Brain microvascular endothelial cell (primary cell): Measurements from ENCODE around the gene PARP16.

Source experiments
- DNase-seq: peaks from one replicate; pipeline ENCODE4 v3.0.0-alpha.2; 2020
- H3K27ac ChIP-seq: fragments of 250-450 bp; sonication (Bioruptor Pico); 2 replicates; pipeline ENCODE4 v1.5.1; 2020; ENCODE audit warnings: mild to moderate bottlenecking, moderate library complexity
- H3K27me3 ChIP-seq: fragments of 250-450 bp; sonication (Bioruptor Pico); replicated peaks from 2 replicates; pipeline ENCODE4 v1.5.1; 2020; ENCODE audit warnings: mild to moderate bottlenecking
- H3K36me3 ChIP-seq: fragments of 250-450 bp; sonication (Bioruptor Pico); replicated peaks from 2 replicates; pipeline ENCODE4 v1.5.1; 2020; ENCODE audit warnings: mild to moderate bottlenecking
- H3K4me3 ChIP-seq: 2 replicates; pipeline ENCODE4 v1.5.1; 2011; ENCODE audit warnings: low read depth, mild to moderate bottlenecking, control low read depth, low read length, moderate library complexity
- in situ Hi-C: cut with HindIII; loops from 2 replicates; pipeline ENCODE4 v1.10.0; 2017; ENCODE audit warnings: low sequenced_read_pairs, low pct_ligation_motif_present
- TF ChIP-seq, protein P1 (sequence below): IDR thresholded peaks from 2 replicates; pipeline ENCODE4 v1.5.1; 2011; ENCODE audit warnings: low read depth, mild to moderate bottlenecking, moderate library complexity, low read length, control low read depth, inconsistent platforms; ENCODE audit errors: missing control alignments

PARP16 gene

DNA sequence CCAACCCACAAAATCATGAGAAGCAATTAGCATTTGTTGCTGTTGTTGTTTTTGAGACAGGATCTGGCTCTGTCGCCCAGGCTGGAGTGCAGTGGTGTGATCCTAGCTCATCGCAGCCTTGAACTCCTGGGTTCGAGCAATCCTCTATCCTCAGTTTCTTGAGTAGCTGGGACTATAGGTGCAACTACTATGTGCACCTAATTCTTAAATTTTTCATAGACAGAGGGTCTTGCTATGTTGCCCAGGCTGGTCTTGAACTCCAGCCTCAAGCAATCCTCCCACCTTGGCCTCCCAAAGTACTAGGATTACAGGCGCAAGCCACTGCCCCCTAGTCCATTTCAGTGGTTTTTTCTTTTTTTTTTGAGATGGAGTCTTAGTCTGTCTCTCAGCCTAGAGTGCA lies 18.3 kb downstream of the PARP16 start:
- in situ Hi-C loops = no loop called here
- Histone ChIP-seq H3K27me3 (no peaks in the 10 kb centered on the region), H3K36me3 (no peaks in the 10 kb centered on the region), H3K27ac (no peak overlapping the region), H3K4me3 (no peak overlapping the region)
- DNase-seq = no peak
- TF ChIP-seq, protein P1, sequence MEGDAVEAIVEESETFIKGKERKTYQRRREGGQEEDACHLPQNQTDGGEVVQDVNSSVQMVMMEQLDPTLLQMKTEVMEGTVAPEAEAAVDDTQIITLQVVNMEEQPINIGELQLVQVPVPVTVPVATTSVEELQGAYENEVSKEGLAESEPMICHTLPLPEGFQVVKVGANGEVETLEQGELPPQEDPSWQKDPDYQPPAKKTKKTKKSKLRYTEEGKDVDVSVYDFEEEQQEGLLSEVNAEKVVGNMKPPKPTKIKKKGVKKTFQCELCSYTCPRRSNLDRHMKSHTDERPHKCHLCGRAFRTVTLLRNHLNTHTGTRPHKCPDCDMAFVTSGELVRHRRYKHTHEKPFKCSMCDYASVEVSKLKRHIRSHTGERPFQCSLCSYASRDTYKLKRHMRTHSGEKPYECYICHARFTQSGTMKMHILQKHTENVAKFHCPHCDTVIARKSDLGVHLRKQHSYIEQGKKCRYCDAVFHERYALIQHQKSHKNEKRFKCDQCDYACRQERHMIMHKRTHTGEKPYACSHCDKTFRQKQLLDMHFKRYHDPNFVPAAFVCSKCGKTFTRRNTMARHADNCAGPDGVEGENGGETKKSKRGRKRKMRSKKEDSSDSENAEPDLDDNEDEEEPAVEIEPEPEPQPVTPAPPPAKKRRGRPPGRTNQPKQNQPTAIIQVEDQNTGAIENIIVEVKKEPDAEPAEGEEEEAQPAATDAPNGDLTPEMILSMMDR = no peak

DNA sequence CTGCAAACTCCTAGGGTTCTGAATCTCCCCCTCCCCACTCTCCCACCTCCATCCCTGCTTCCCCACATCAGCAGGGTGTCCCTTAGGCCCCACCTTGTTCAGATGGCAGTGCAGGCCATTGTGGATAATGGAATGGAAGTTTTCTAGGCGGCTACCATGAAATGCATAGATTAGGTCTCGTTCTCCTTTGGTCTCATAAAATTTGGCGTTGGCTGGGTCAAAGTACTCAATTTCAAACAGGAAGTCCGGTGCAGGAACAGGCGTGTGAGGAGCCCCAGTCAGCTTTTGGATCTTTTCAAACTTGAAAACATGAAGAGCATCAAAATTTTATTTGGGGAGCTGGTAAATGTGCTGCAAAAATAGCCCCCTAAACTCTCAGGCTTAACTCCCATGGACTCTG lies 20.2 kb downstream of the PARP16 start:
- no peak overlapping the region for H3K27ac ChIP-seq
- H3K27me3 ChIP-seq = no peaks in the 10 kb centered on the region
- TF ChIP-seq, protein P1 = no peak
- peaks cover 2% of the 10 kb centered on the region for H3K36me3 ChIP-seq
- H3K4me3 ChIP-seq = no peak overlapping the region
- no peak for DNase-seq
- in situ Hi-C loops = no loop called here

- no peaks in the 10 kb centered on the region for H3K27me3 ChIP-seq
- TF ChIP-seq, protein P1 = no peak
- H3K36me3 ChIP-seq = peaks cover 5% of the 10 kb centered on the region
- DNase-seq = no peak
- H3K4me3 ChIP-seq = no peak overlapping the region
- in situ Hi-C loops = no loop called here
- no peak overlapping the region for H3K27ac ChIP-seq
These were observed 21.7 kb downstream of the PARP16 start for GRCh38 chr15:65264863-65265430.

DNA sequence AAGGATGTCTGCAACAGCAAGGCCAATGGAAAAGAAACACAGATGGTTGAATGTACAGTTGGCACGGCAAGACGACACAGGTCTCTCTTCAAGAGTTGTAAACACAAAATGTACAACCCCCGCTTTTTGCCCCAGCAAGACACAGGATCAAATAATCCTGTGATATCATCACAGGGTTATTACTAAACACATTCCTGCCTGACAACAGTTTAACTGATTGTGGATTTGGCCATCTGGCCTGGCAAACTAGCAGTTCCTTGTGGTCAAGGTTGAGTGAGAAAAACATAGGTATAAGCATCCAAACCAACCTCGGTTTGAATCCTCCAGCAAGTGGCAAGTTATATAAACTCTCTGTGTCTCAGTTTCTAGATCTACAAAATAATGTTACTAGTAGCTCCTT lies 23.4 kb downstream of the PARP16 start:
- H3K27me3 ChIP-seq = no peaks in the 10 kb centered on the region
- in situ Hi-C loops = no loop called here
- DNase-seq = no peak
- H3K36me3 ChIP-seq = peaks cover 5% of the 10 kb centered on the region
- TF ChIP-seq, protein P1 = no peak
- no peak overlapping the region for H3K4me3 ChIP-seq
- H3K27ac ChIP-seq = no peak overlapping the region

GRCh38 chr15:65260968-65261367 lies 25.7 kb downstream of the PARP16 start:
- no peak overlapping the region for H3K27ac ChIP-seq
- TF ChIP-seq, protein P1 = no peak
- in situ Hi-C loops = no loop called here
- H3K36me3 ChIP-seq = peaks cover 5% of the 10 kb centered on the region
- DNase-seq = no peak
- no peaks in the 10 kb centered on the region for H3K27me3 ChIP-seq
- no peak overlapping the region for H3K4me3 ChIP-seq

DNA sequence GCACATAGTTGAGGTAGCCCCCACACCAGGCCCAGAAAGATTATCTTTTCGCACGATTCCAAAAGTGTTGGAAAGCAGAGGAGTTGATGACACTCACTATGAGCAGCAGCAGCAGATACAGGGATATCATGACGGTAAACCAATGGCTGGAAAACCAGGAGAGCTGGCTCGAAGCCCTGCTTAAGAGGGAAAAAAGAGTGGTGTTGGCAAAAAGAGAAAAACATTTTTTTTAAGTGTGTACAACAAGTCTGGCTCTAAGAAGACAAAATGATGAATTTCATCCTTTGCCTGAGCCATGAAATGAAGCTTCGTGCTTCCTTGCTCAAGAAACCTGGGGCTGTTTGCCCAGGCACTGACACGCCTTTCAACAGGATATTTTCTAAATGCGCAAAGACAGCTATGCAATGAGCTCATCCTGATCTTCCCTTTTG lies 27.3 kb downstream of the PARP16 start:
- TF ChIP-seq, protein P1 = no peak
- H3K27me3 ChIP-seq = no peaks in the 10 kb centered on the region
- H3K36me3 ChIP-seq = peaks cover 5% of the 10 kb centered on the region
- in situ Hi-C loops = no loop called here
- H3K4me3 ChIP-seq = no peak overlapping the region
- H3K27ac ChIP-seq = no peak overlapping the region
- DNase-seq = no peak
